ENCODE data around the gene MAP2K7.
"Not testable (repeated sequence)": the region's sequence is repeated elsewhere in the genome, so short reads cannot be mapped to it uniquely, and the experiment has no call there.

The MAP2K7 gene

DNA sequence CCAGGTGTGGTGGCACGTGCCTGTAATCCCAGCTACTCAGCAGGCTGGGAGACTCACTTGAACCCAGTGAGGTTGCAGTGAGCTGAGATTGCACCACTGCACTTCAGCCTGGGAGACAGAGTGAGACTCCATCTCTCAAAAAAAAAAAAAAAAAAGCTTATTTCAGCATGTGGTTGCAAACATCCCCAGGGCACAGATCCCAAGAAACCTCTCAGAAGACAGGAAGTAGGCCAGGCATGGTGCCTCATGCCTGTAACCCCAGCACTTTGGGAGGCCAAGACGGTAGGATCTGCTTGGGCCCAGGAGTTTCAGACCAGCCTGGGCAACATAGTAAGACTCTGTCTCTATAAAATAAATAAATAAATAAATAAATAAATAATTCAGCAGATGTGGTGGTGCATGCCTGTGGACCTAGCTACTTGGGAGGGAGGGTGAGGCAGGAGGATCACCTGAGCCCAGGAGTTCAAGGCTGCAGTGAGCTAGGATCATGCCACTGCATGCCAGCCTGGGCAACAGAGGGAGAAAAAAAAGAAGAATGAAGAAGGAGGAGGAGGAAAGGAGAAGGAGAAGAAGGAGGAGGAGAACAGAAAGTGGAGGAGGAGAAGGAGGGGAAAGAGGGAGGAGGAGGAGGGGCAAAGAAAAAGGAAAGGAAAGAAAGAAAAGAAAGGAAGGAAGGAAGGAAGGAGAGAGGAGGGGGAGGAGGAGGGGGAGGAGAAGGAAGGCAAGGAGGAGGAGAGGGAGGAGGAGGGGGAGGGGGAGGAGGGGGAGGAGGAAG is 19.7 kb upstream of the MAP2K7 start:
- DNase-seq (ENCODE audit: low spot score) = no peak

DNA sequence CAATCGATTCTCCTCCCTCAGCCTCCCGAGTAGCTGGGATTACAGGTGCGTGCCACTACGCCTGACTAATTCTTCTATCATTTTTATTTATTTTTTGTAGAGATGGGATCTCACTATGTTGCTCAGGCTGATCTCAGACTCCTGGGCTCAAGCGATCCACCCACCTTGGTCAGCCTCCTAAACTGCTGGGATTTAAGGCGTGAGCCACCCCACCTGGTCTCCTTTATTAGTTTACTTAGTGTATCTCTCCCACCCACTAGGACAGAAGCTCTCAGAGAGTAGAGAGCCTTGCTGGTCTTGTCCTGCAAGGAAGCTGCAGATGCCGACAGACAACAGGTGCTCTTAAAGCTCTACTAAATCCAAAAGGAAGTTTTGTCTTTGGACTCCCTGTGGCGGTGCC is 17.9 kb upstream of the MAP2K7 start:
- DNase-seq (ENCODE audit: low spot score) = no peak

DNA sequence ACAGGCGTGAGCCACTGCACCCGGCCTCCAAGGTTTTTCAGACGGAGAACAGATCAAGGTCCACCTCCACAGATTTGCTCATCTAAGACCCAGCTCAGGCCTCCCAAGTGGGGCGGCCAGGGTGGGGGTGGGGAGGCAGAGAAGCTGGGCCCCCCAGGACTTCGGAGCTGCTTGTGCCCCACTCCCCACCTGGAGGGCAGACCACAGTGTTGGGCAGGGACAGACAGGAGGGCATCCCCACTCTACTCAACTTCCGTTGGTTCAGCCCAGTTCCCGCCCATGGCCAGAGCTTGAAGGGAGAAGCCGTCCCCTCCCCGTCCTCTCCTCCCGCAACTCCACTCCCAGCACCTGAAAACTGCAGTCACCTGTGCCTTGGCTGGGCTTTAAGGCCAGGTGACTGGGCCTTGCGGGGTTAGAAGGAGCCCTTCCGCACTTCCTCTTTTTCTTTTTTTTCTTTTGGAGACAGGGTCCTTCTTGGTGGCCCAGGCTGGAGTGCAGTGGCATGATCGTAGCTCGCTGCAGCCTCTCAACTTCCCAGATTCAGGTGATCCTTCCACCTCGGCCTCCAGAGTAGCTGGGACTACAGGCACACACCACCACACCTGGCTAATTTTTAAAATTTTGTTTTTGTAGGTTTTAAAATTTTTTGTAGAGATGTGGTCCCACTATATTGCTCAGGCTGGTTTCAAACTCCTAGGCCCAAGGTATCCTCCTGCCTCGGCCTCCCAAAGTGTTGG is 16.1 kb upstream of the MAP2K7 start:
- no peak for DNase-seq (ENCODE audit: low spot score)

DNA sequence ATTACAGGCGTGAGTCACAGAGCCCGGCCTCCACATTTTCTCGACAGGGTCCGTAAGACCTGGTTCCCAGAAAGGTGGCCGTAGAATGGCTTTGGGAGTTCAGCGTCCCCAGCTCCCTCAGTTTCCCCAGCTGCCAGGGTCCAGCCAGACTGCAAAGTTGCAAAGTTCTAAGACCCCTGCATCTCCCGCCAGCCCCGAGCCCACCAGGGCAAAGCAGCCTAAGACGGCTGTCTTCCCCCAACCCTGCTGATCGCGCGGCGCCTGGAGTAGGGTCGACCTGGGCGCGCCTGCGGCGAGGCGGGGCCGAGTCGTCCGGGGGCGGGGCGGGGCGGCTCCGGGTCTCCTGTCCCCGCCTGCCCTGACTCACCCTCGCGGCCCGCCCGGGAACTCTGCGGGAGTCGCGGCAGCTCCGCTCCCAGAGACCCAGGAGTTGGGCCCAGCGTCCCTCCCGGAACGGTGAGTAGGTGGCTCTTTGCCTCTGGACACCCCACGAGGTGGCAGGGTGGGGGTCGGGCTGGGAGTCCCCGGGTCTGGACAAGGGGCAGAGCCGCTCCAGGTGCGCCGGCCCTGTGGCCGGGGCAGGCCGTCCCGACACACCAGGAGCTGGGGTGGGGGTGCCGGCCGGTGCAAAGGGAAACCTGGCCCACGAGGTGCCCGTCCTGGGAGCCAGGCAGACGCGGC is 15.4 kb upstream of the MAP2K7 start, which contains the start of gene LRRC8E:
LRRC8E (plus strand) TSS at position 366 of the 681 bp plus-strand sequence. CDS start 7,094 bp downstream, outside the sequence.
- DNase-seq (ENCODE audit: low spot score) = no peak

DNA sequence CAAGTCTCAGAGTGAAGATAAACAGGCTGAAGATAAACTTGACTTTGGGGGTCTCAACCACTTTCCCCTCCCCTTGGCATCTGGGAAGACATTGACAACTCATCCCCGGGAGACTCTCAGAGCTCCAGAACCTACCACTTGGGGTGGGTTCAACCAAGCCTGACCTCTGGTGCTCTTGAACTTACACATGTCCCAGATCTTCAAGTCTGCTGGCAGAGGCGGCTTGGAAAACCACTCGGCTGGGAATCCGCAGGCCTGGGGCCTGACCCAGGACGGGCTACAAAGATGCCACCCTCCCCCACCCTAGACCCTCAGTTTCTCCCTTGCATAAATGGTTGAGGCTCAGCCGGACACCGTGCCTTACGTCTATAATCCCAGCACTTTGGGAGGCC is 14.9 kb upstream of the MAP2K7 start:
- no peak for DNase-seq (ENCODE audit: low spot score)

DNA sequence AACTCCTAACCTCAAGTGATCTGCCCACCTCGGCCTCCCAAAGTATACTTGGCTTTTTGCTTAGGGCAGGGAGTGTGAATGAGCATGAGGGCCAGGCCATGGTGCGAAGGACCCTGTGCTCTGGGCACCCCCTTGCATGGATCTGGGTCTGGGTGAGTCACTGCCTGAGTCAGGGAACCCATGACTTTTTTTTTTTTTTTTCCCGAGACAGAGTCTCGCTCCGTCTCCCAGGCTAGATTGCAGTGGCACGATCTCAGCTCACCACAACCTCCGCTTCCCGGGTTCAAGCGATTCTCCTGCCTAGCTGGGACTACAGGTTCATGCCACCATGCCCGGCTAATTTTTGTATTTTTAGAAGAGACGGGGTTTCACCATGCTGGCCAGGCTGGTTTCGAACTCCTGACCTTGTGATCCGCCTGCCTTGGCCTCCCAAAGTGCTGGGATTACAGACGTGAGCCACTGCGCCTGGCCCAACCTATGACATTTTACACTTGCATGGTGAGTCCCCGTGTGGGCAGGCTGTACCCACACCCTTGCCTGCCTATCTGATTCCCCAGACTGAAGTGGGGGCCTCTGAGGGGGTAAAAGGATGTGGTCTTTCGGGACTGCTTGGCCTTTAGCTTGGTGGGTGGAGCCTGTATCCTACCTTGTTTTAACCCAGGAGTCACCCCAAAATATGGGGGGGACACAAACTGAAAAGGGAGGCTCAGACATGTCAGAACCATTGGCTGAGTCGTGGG is 10.1 kb upstream of the MAP2K7 start:
- not testable (repeated sequence) for DNase-seq (ENCODE audit: low spot score)

DNA sequence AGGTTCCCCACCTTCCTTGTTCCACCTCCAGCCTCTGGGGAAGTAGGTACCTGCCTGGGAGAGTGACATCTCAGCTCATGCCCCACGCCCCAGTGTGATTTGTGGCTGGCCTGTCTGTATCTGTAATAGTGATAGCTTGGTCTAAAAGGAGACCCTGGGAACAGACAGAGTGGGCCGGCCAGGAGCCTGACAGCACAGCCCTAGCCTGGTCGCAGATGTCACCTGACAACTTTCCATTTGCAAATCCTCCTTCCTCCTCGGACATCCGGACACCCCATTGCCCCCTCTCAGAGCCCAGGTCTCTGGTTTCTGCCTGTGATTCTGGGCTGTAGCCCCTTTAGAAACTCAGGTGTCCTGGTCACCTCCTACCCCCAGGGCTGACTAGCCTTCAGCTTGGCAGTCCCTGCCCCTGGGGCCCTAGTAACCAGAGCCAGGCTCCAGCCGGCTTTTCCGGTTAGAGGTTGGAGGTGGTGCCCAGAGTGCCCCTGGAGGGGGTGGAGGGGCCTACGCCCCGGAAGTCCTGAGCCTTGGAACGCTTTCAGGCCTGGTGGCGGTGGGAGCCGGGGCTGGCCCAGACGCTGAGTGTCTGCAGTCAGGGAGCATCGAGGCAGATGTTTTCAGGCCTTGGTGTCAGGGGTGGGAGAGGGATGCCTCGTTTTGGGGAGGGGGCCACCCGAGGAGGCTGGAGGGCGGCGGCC is 8.9 kb upstream of the MAP2K7 start:
- DNase-seq (ENCODE audit: low spot score) = no peak

DNA sequence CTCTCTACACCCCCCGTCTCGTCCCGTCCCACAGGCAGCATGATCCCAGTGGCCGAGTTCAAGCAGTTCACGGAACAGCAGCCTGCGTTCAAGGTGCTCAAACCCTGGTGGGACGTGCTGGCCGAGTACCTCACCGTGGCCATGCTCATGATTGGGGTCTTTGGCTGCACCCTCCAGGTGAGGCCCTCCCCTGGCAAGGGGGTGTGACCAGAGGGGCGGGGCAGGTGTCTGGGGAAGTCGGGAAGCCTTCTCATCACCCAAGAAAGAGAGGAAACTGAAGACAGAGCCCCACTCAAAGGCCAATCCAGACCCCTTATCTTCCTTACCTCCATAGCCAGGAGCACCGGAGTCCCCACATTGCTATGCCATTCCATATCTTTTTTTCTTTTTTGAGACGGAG is 8.1 kb upstream of the MAP2K7 start:
- DNase-seq (ENCODE audit: low spot score) = no peak

DNA sequence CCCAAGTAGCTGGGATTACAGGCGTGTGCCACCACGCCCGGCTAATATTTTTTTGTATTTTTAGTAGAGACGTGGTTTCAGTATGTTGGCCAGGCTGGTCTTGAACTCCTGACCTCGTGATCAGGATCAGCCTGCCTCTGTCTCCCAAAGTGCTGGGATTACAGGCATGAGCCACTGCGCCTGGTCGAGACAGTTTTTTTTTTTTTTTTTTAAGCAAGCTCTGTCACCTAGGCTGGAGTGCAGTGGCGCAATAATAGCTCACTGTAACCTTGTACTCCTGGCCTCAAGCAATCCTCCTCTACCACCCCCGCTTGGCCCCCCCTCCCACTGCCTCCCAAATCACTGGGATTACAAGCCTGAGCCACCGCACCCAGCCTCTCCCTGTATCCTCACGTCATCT is 6.4 kb upstream of the MAP2K7 start:
- no peak for DNase-seq (ENCODE audit: low spot score)

DNA sequence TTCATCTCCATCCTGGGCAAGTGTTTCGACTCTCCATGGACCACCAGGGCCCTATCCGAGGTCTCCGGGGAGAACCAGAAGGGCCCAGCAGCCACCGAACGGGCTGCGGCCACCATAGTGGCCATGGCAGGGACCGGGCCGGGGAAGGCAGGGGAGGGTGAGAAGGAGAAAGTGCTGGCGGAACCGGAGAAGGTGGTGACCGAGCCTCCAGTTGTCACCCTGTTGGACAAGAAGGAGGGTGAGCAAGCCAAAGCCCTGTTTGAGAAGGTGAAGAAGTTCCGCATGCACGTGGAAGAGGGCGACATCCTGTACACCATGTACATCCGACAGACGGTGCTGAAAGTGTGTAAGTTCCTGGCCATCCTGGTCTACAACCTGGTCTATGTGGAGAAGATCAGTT is 4.7 kb upstream of the MAP2K7 start:
- no peak for DNase-seq (ENCODE audit: low spot score)

DNA sequence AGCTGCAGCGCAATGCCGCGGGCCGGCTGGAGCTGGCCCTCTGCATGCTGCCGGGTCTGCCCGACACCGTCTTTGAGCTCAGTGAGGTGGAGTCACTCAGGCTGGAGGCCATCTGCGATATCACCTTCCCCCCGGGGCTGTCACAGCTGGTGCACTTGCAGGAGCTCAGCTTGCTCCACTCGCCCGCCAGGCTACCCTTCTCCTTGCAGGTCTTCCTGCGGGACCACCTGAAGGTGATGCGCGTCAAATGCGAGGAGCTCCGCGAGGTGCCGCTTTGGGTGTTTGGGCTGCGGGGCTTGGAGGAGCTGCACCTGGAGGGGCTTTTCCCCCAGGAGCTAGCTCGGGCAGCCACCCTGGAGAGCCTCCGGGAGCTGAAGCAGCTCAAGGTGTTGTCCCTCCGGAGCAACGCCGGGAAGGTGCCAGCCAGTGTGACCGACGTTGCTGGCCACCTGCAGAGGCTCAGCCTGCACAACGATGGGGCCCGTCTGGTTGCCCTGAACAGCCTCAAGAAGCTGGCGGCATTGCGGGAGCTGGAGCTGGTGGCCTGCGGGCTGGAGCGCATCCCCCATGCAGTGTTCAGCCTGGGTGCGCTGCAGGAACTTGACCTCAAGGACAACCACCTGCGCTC is 3.8 kb upstream of the MAP2K7 start:
- no peak for DNase-seq (ENCODE audit: low spot score)

DNA sequence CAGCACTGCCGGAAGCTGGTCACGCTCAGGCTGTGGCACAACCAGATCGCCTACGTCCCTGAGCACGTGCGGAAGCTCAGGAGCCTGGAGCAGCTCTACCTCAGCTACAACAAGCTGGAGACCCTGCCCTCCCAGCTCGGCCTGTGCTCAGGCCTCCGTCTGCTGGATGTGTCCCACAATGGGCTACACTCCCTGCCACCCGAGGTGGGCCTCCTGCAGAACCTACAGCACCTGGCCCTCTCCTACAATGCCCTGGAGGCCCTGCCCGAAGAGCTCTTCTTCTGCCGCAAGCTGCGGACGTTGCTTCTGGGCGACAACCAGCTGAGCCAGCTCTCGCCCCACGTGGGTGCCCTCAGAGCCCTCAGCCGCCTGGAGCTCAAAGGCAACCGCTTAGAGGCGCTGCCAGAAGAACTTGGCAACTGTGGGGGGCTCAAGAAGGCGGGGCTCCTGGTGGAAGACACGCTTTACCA is 3.2 kb upstream of the MAP2K7 start:
- no peak for DNase-seq (ENCODE audit: low spot score)

DNA sequence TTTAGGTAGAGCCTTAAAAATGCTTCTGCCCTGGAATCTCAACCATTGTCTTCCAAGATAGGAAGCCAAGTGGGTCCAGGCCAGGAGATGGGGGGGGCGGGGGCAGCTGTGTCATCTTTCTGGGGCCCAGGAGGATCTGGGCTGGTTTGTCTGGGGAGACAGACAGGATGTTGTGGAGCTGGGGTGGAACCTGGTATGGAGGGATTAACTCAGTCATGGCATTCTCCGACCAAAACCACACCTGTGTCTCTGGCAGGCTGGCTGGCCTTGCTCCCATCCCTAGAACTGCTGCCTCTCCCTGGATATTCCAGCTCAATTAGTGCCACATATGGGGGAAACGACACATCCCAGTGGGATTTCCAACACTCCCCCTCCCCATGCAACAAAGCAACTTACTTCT is 2.7 kb upstream of the MAP2K7 start:
- no peak for DNase-seq (ENCODE audit: low spot score)

DNA sequence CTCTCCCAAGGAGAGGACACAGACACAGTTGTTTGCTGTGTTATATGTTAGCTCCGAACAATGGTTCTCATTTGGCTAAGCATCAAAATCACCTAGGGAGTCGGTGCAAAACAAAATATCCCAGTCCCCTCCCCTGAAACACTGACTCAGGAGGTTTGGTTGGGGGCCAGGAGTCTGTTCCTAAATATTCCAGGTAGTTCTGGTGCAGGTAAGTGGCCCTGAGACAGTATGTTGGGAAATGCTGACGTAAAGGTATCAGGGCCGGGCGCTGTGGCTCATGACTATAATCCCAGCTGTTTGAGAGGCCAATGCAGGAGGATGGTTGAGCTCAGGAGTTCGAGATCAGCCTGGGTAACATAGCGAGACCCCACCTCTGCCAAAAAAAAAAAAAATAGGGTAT is 2.3 kb upstream of the MAP2K7 start:
- DNase-seq (ENCODE audit: low spot score) = no peak

DNA sequence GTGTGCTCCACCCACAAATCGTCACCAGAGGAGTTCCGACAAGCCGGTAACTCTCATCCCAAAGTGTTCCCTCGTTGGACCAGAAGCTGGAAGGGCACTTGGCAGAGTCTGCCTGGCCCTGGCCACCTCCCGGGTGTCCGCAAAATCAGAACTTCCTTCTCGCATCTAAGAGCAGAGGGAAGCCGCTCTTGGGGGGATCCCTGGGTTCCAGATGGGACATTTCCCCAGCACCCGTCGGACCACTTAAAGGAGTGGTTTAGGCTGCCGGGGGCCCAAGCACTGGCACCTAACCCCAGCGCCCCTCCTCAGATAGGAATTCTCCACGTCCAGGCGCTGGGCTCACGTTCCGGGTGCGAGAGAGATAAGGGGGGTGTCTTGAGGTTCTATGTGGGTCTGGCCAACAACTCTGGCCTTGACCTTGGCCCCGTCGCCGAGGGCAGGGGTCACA is 857 bp upstream of the MAP2K7 start:
- no peak for DNase-seq (ENCODE audit: low spot score)

DNA sequence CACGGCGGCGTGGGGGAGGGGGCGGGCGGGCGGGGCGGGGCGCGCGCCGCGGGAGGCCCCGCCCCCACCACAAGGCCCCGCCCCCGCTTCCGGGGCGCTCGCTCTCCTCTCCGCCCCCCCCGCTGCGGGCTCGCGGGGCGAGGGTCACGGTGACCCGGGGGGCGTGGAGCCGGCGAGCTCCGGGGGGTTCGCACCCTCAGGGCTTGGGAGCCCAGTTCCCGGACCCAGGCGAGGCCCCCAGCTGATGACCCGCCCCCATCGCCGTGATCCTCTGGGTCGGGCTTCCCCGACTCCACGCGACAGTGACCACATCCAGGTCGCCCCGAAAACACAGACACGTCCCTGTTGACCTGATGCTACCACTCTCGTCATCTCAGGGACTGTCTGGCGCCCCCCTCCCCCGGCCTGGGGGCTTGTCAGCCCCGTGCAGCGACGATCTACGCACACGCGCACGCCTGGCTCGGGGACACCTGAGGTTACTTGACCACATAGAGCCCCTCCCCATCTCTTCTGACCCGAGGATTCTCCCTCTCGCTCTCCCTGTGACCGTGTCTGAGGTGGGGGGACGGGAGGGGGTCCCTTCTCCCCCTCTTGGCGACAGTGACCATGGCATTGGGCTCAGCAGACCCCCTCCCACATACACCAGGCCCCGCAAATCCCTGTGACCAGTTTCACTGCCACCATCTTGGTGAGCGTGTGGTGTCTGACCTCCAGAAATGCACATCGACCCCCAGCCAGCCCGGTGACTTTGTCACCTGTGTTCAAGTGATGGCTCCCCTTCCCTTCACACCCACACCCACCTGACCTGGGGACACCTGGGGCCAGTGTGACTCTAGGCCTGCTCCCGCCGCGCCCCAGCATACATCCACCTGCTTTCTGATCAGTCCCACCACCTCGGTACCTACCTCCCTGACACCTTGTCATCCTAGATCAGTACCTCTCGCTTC is 670 bp downstream of the MAP2K7 start:
- DNase-seq (ENCODE audit: low spot score) = peak; percentile 58

DNA sequence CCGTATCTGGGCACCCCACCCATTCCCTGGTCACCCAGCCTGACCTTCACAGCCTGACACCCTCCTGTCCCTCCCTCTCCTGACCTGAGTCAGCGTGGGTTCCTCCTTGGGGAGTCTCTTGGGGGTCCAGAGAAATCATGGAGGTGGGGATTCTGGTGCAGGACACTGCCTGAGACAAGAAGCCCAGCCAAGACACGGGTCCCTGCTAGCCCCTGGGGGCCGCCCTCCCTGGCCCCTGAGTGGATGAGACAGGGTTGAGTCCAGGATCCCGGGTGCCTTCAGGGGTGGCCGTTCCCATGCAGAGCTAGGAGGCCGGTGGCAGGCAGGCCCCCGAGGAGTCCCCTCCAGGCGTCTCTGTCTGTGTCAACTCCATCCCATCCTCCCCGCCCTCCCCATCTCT is 1.6 kb downstream of the MAP2K7 start:
- DNase-seq (ENCODE audit: low spot score) = no peak

DNA sequence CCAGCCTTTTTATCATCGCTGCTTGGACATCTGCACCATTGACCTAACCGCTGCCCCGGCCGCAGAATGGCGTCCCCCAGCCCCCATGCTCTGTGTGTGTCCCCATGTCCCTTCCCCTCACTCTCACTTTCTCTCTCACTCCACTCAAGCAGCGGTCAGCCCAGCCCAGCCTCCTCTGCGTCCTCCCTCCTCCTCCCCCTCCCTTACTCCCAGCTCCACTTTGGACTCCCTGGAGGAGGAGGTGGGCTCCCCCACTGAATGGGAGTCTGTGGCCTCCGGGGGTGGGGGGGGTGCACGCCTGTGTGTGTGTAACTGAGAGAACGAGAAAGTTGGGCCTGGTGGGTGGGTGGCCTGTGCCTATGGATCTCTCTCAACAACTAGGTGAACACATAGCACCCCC is 2.2 kb downstream of the MAP2K7 start:
- no peak for DNase-seq (ENCODE audit: low spot score)

DNA sequence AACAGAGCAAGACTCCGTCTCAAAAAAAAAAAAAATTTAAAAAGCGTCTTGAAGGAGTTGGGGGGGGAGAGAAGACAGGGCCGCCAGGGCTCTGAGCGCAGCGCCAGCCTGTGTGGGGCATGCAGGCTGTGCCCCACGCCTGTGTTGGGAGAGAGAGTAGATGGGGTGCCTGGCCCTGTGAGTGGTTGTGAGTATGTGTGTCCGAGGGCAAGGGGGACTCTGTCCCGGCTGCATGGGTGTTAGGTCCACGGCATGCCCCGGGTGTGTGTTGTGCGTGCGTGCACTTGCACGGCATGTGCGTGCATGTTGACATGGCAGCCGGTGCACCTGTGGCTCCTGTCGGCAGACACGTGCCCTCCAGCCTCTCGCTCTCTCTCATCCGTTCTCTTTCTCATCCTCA is 3.4 kb downstream of the MAP2K7 start:
- DNase-seq (ENCODE audit: low spot score) = no peak

DNA sequence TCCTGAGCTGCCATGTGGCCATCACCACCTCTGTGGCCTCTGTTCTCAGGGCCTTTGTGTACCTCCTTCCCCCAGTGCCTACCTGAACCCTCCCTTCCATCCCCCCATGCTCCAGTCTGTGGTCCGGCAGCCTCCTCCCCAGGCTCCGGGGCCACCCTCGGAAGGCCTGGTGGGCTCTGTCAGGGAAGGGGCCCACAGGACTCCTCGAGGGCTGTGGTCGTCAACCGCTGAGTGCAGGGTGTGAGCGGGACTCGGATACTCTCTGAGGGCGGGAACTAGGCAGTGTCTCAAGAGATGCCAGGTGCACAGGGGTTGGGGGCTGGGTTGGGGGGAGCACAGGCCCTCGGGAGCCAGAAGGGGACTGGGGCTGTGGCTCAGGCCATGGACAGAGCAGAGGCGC is 3.9 kb downstream of the MAP2K7 start:
- DNase-seq (ENCODE audit: low spot score) = no peak
